ENCODE results near the gene ZNF768. TPM values are rescaled to one million over a fixed set of nuclear protein-coding genes. Genes with fewer than 3 reads are reported as not detected.
"Not testable (repeated sequence)": the region's sequence is repeated elsewhere in the genome, so short reads cannot be mapped to it uniquely, and the experiment has no call there.

ZNF768 gene
- polyA plus RNA-seq, 1 experiment = 17.2 TPM

- CTCF ChIA-PET = interaction anchor here (0.6 to 1.1 kb wide), 2 partner anchors 32 to 117 kb away, joined by 4 read pairs; no protein-coding TSS in a partner anchor
- peak overlapping the region; percentile 77 for H3K4me3 ChIP-seq (ENCODE audit: low read depth, low read length)
- no peaks in the 10 kb centered on the region; the same call in 1 of the 2 replicates for H3K36me3 ChIP-seq (ENCODE audit: control insufficient read depth, insufficient read depth, low read length)
- TF ChIP-seq, protein P1, sequence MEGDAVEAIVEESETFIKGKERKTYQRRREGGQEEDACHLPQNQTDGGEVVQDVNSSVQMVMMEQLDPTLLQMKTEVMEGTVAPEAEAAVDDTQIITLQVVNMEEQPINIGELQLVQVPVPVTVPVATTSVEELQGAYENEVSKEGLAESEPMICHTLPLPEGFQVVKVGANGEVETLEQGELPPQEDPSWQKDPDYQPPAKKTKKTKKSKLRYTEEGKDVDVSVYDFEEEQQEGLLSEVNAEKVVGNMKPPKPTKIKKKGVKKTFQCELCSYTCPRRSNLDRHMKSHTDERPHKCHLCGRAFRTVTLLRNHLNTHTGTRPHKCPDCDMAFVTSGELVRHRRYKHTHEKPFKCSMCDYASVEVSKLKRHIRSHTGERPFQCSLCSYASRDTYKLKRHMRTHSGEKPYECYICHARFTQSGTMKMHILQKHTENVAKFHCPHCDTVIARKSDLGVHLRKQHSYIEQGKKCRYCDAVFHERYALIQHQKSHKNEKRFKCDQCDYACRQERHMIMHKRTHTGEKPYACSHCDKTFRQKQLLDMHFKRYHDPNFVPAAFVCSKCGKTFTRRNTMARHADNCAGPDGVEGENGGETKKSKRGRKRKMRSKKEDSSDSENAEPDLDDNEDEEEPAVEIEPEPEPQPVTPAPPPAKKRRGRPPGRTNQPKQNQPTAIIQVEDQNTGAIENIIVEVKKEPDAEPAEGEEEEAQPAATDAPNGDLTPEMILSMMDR (IDR thresholded peaks at IDR 0.05; ENCODE audit: insufficient read depth, low read depth, low read length) = no peak
- DNase-seq (ENCODE audit: low read depth) = no peak
- no peaks in the 10 kb centered on the region for H3K27me3 ChIP-seq (ENCODE audit: control insufficient read depth, insufficient read depth, low read length)
- POLR2A ChIA-PET = no interaction called here
These were observed 576 bp downstream of the ZNF768 start for GRCh38 chr16:30525844-30526136.

- ChIA-PET POLR2A (no interaction called here), CTCF (interaction anchor here (1.1 kb wide), 2 partner anchors 32 to 134 kb away, joined by 3 to 4 read pairs; no protein-coding TSS in a partner anchor)
- no peaks in the 10 kb centered on the region; the same call in 1 of the 2 replicates for H3K36me3 ChIP-seq (ENCODE audit: control insufficient read depth, insufficient read depth, low read length)
- H3K4me3 ChIP-seq (ENCODE audit: low read depth, low read length) = no peak overlapping the region
- H3K27me3 ChIP-seq (ENCODE audit: control insufficient read depth, insufficient read depth, low read length) = no peaks in the 10 kb centered on the region
- DNase-seq (ENCODE audit: low read depth) = no peak
- TF ChIP-seq, protein P1 (IDR thresholded peaks at IDR 0.05; ENCODE audit: insufficient read depth, low read depth, low read length) = no peak
These were observed 1.5 kb downstream of the ZNF768 start for GRCh38 chr16:30524575-30525568.

- no peaks in the 10 kb centered on the region; the same call in 1 of the 2 replicates for H3K36me3 ChIP-seq (ENCODE audit: control insufficient read depth, insufficient read depth, low read length)
- TF ChIP-seq, protein P1 (IDR thresholded peaks at IDR 0.05; ENCODE audit: insufficient read depth, low read depth, low read length) = no peak
- no peak overlapping the region for H3K4me3 ChIP-seq (ENCODE audit: low read depth, low read length)
- CTCF ChIA-PET = interaction anchor here (1.1 kb wide), 1 partner anchor 135 kb away, joined by 3 read pairs; no protein-coding TSS in a partner anchor
- H3K27me3 ChIP-seq (ENCODE audit: control insufficient read depth, insufficient read depth, low read length) = no peaks in the 10 kb centered on the region
- POLR2A ChIA-PET = no interaction called here
- DNase-seq (ENCODE audit: low read depth) = no peak
These were observed 2.4 kb downstream of the ZNF768 start for GRCh38 chr16:30523768-30524574.

- CTCF ChIA-PET = not testable (repeated sequence)
These were observed 3.5 kb downstream of the ZNF768 start for GRCh38 chr16:30522702-30523463.

DNA sequence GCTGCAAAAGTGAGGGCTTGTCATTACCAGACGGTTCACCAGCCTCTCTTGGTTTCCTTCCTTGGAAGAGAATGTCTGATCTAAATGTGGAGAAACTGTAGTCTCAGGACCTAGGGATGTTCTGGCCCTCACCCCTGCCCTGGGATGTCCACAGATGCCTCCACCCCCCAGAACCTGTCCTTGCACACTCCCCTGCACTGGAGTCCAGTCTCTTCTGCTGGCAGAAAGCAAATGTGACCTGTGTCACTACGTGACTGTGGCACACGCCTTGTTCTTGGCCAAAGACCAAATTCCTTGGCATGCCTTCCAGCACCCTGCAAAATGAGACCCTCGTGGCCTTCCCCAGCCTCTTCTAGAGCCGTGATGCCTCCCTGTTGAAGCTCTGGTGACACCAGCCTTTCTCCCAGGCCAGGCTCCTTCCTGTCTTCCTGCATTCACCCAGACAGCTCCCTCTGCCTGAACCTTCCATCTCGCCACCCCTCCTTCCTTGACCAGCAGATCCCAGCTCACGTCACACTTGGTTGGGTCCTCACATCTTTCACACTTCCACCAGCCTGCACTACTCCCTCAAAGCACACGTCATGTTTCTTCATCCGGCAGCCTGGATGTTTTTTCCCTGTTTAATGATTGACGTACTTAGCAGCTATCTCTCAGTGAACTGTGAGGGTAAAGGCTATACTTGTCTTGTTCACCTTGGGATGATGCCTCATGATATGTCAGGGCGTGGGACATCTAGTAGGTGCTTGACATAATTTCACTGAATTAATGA, 4.3 kb downstream of the ZNF768 start:
- Histone ChIP-seq H3K4me3 (ENCODE audit: low read depth, low read length) (no peak overlapping the region), H3K27me3 (ENCODE audit: control insufficient read depth, insufficient read depth, low read length) (no peaks in the 10 kb centered on the region), H3K36me3 (ENCODE audit: control insufficient read depth, insufficient read depth, low read length) (no peaks in the 10 kb centered on the region; the same call in 1 of the 2 replicates)
- DNase-seq (ENCODE audit: low read depth) = no peak
- CTCF ChIA-PET = no interaction called here
- TF ChIP-seq, protein P1 (IDR thresholded peaks at IDR 0.05; ENCODE audit: insufficient read depth, low read depth, low read length) = no peak
- POLR2A ChIA-PET = no interaction called here

More at GRCh38 chr16:30522702-30523463, 3.5 kb downstream of the ZNF768 start:
- POLR2A ChIA-PET; DNase-seq (ENCODE audit: low read depth); H3K27me3 ChIP-seq (ENCODE audit: control insufficient read depth, insufficient read depth, low read length); H3K36me3 ChIP-seq (ENCODE audit: control insufficient read depth, insufficient read depth, low read length); H3K4me3 ChIP-seq (ENCODE audit: low read depth, low read length): not testable (repeated sequence)

All from BJ (cell line).